ENCODE results near the gene TLR6.

The TLR6 gene

DNA sequence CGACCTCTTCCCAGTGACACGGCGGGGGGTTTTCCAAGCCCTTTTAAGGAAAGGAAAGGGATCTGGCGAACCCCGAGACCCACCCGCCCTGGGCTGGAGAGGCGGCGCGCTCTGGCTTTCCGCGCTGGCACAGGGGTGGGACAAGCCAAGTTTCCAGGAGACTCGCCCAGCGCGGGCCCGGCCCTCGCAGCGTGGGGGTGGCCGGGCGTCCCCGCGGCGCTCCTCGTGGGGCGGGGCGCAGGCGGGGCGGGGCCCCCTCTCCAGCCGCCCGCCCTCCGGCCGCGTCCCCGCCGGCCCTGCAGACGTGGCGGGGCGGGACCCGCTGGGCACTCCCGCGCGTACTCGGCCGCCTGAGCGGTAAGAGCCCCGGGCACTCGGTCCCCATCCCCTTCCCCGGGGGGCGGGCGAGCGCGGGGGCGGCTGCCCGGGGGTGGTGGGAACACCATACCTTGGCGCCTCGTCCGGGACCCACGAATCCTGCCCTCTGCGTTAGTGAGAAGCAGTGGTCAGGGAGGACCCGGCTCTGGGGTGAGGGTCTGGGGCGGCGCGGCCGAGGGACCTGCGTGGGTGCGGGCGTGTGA is 11.0 kb upstream of the TLR6 start, which contains the start of gene FAM114A1:
FAM114A1 (plus strand) TSS at position 329 of the 581 bp plus-strand sequence. CDS start 10,273 bp downstream, outside the sequence.
- peak; percentile 79 for DNase-seq

DNA sequence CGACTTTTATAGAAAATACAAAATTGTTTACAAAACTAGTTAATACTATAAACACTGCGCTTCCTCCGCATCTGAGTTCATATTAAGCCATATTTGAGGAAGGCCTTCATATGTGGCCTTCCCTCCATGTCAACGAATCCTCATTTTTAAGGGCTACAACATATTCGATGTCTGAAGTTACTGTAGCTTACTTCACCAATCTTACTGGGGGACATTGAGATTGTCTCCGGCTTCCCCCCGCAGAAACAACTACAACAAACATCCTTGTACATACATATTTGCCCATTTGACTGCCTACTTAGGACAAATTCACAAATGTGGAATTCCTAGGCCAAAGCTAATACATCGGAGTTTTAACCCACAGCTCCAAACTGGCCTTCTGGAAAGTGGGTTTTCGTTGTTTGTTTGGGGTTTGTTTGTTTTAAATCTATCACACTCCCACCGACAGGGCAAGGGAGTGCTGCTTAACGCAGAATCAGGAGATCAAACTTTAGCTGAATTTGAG is 10.4 kb upstream of the TLR6 start:
- DNase-seq: no peak

DNA sequence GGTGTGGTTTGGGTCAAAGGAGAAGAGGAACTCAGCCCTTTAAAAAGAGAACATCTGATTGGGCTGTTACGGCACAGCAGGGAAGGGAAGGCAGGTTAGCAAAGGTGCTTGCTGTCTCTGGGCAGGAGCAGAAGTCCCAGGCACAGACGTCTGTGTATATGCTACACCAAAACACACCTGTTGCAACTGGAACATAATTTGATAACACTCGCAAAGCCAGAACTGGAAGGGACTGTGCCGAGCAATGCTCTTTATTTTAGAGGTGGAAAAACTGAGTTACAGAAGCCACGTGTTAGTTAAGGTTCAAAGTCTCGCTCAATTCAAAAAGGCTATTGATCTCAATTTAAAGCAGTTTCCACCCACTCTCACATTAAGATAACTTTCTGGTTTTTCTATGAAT is 8.8 kb upstream of the TLR6 start:
- no peak for DNase-seq

GRCh38 chr4:38861791-38862190 is 5.2 kb upstream of the TLR6 start:
- no peak for DNase-seq

DNA sequence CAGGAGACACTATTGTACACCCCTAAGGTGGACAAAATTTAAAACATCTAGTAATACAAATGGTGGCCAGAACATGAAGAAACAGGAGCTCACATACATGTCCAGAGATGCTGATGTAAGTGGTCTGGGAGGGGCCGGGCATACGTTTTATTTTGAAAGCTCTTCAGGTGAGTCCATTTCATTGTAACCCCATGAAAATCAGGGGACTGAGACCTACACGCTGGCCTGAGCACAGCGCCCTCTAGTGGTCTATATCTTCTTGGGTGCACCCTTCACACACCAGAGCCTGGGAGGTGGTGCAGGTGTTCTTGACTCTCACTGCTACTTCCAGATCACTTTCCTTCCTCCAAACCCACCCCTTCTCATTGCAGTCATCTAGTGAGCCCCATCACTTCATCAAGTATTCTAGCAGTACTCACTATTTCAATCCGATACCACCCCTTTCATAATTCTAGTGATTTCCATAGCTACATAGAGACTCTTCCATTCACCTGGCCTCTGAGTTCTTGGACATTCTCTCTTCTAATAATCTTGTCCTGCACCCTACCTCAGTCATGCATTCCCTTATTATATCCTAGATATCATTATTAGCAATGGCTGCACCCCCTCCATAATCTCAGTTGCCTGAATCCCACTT is 4.3 kb upstream of the TLR6 start:
- DNase-seq: no peak

DNA sequence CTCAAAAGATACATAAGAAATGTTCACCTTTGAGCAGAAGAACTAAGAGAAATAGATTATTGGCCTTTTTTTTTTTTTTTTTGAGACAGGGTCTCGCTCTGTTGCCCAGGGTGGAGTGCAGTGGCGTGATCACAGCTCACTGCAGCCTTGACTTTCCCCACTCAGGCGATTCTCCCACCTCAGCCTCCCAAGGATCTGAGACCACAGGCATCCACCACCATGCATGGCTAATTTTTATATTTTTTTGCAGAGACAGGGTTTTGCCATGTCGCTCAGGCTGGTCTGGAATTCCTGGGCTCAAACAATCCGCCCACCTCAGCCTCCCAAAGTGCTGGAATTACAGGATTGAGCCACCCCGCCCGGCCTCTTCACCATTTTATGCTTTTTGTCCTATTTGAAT is 2.9 kb upstream of the TLR6 start:
- no peak for DNase-seq

- no peak for DNase-seq
These were observed 1.4 kb upstream of the TLR6 start for GRCh38 chr4:38858097-38858420.

GRCh38 chr4:38857354-38858096 is 908 bp upstream of the TLR6 start:
- peak; percentile 59 for DNase-seq

GRCh38 chr4:38856046-38856445 is 571 bp downstream of the TLR6 start:
- DNase-seq: no peak

DNA sequence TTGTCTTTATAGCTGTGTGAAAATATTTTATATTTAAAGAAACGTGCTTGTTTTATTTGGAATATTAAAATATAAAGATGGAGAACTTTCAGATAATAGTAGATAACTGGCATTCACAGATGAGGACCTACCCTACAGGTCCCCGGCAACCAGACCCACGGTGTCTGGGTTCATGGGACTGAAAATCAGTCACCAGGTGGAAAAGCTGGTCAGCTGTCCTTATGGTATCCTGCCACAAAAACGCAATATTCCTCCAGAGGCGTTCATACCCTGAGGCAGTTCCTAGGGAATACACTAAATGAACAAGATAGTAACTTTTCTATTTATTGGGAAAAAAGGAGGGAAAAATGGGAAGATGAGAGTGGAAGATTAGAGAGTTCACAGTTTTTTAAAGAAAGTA is 1.2 kb downstream of the TLR6 start:
- DNase-seq: no peak

GRCh38 chr4:38846015-38846414 is 10.6 kb downstream of the TLR6 start:
- no peak for DNase-seq

GRCh38 chr4:38842994-38843393 is 13.6 kb downstream of the TLR6 start:
- DNase-seq: no peak

DNA sequence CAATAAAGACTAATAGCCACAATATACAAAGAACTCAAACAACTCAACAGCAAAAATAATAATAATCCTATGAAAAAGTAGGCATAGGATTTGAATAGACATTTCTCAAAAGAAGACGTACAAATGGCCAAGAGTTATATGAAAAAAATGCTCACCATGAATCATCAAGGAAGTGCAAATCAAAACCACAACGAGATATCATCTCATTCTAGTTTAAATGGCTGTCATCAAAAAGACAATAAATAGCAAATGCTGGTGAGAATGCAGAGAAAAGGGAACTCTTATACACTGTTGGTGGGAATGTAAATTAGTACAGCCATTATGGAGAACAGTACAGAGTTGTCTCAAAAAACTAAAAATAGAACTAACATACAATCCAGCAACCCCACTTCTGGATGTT is 18.8 kb downstream of the TLR6 start:
- no peak for DNase-seq

DNA sequence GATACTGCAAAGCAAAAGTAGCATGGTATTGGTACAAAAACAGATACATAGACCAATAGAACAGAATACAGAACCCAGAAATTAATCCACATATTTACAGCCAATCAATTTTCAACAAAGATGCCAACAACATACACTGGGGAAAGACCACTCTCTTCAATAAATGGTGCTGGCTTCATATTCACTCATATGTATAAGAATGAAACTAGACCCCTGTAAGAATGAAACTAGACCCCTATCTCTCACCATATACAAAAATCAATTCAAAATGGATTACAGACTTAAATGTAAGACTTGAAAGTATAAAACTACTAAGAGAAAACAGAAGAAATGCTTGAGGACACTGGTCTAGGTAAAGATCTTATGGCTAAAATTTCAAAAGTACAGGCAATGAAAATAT is 19.3 kb downstream of the TLR6 start:
- DNase-seq: no peak

GRCh38 chr4:38834570-38834969 is 22.0 kb downstream of the TLR6 start:
- DNase-seq: no peak

- DNase-seq: no peak
These were observed 23.7 kb downstream of the TLR6 start for GRCh38 chr4:38832624-38833528.

- no peak for DNase-seq
These were observed 24.4 kb downstream of the TLR6 start for GRCh38 chr4:38832206-38832605.

GRCh38 chr4:38831653-38832052 is 25.0 kb downstream of the TLR6 start:
- no peak for DNase-seq

- DNase-seq: no peak
These were observed 27.4 kb downstream of the TLR6 start for GRCh38 chr4:38829237-38829636.

- no peak for DNase-seq
These were observed 32.9 kb downstream of the TLR6 start for GRCh38 chr4:38823766-38824165.

DNA sequence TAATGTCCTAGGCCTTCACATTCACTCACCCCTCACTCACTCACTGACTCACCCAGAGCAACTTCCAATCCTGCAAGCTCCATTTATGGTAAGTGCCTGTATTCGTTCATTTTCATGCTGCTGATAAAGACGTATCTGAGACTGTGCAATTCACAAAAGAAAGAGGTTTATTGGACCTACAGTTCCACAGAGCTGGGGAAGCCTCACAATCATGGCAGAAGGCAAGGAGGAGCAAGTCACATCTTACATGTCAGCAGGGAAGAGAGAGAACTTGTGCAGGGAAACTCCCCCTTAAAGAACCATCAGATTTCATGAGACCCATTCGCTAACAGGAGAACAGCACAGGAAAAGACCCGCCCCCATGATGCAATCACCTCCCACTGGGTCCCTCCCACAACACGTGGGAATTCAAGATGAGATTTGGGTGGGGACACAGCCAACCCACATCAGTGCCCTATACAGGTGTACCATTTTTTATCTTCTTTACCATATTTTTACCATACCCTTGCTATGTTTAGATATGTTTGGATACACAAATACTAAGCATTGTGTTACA is 33.8 kb downstream of the TLR6 start:
- DNase-seq: no peak

DNA sequence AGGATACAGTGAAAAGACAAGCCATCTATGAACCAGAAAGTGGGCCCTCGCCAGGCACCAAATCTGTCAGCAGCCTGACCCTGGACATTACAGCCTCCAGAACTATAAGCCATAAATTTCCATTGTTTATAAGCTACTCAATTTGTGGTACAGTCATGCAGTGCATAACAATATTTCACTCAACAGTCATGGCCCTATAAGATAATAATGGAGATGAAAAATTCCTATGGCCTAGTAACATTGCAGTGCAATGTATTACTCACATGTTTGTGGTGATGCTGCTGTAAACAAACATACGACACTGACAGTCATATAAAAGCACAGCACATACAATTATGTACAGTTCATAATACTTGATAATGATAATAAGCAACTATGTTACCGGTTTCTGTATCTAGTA is 34.9 kb downstream of the TLR6 start:
- no peak for DNase-seq

Measured in T1000 (cell line).